GM19099 (cell line): Measurements from ENCODE around the gene MAP7.

ENCODE experiments used
- POLR2A ChIP-seq: IDR thresholded peaks from 3 replicates; pipeline ENCODE4 v1.6.1; 2011; ENCODE audit warnings: low read depth; ENCODE audit not compliant: insufficient read length; ENCODE audit errors: extremely low read depth

Gene MAP7

GRCh38 chr6:136550330-136551071 lies at the start of gene MAP7:
TSS of gene MAP7 (minus strand) at chr6:136550422. CDS start at chr6:136550408, 14 bp downstream.
- no peak for TF ChIP-seq POLR2A

- TF ChIP-seq POLR2A, result no peak
These were observed 49.2 kb upstream of the MAP7 start for GRCh38 chr6:136599329-136600011.

- TF ChIP-seq POLR2A, result no peak
These were observed 47.8 kb upstream of the MAP7 start for GRCh38 chr6:136598048-136598447.

GRCh38 chr6:136594671-136595070 lies 44.4 kb upstream of the MAP7 start:
- TF ChIP-seq POLR2A, result no peak

- peak; percentile 38 for TF ChIP-seq POLR2A
These were observed 43.7 kb upstream of the MAP7 start for GRCh38 chr6:136593748-136594490.

- no peak for TF ChIP-seq POLR2A
These were observed 42.9 kb upstream of the MAP7 start for GRCh38 chr6:136592930-136593673.

- TF ChIP-seq POLR2A, result no peak
These were observed 41.4 kb upstream of the MAP7 start for GRCh38 chr6:136591617-136592016.

- TF ChIP-seq POLR2A, result no peak
These were observed 37.3 kb upstream of the MAP7 start for GRCh38 chr6:136587527-136587926.

- no peak for TF ChIP-seq POLR2A
These were observed 36.1 kb upstream of the MAP7 start for GRCh38 chr6:136586295-136586694.

GRCh38 chr6:136582711-136583471 lies 32.7 kb upstream of the MAP7 start:
- TF ChIP-seq POLR2A, result no peak

- no peak for TF ChIP-seq POLR2A
These were observed 29.6 kb upstream of the MAP7 start for GRCh38 chr6:136579800-136580199.

GRCh38 chr6:136576821-136577220 lies 26.6 kb upstream of the MAP7 start:
- TF ChIP-seq POLR2A, result no peak

- TF ChIP-seq POLR2A, result no peak
These were observed 21.3 kb upstream of the MAP7 start for GRCh38 chr6:136571496-136571895.

GRCh38 chr6:136571065-136571464 lies 20.8 kb upstream of the MAP7 start:
- no peak for TF ChIP-seq POLR2A
